Measurements from ENCODE around the gene EFCAB5. TPM values are rescaled to one million over a fixed set of nuclear protein-coding genes. Genes with fewer than 3 reads are reported as not detected.
A peak's percentile ranks its signal among the peaks of the same experiment; 100 is the strongest.
"Not testable (repeated sequence)": the region's sequence is repeated elsewhere in the genome, so short reads cannot be mapped to it uniquely, and the experiment has no call there.

Gene EFCAB5
- total RNA-seq, 1 donor from 2014 or later, result 0.37 TPM

GRCh38 chr17:29945281-29945680, 3.8 kb downstream of the EFCAB5 start:
- no peak for DNase-seq (ENCODE audit: low spot score)
- no peak overlapping the region for H3K4me3 Mint-ChIP-seq (ENCODE audit: unreplicated experiment)
- no peak overlapping the region for H3K27ac Mint-ChIP-seq (ENCODE audit: unreplicated experiment)
- H3K27me3 Mint-ChIP-seq (ENCODE audit: low read depth), result no peaks in the 10 kb centered on the region
- H3K36me3 Mint-ChIP-seq (ENCODE audit: low read depth), result no peaks in the 10 kb centered on the region
- no peaks in the 10 kb centered on the region for H3K9me3 Mint-ChIP-seq (ENCODE audit: low read depth)
- TF ChIP-seq CTCF (IDR thresholded peaks at IDR 0.05), result no peak
- no peaks in the 10 kb centered on the region for H3K4me1 Mint-ChIP-seq (ENCODE audit: low read depth)

- H3K27me3 Mint-ChIP-seq (ENCODE audit: low read depth), result no peaks in the 10 kb centered on the region
- no peaks in the 10 kb centered on the region for H3K9me3 Mint-ChIP-seq (ENCODE audit: low read depth)
- H3K27ac Mint-ChIP-seq (ENCODE audit: unreplicated experiment), result no peak overlapping the region
Observed at GRCh38 chr17:29948448-29949215, 7.2 kb downstream of the EFCAB5 start.

GRCh38 chr17:29949696-29950095, 8.3 kb downstream of the EFCAB5 start:
- DNase-seq (ENCODE audit: low spot score), result no peak
- TF ChIP-seq CTCF (IDR thresholded peaks at IDR 0.05), result no peak
- Mint-ChIP-seq H3K4me3 (ENCODE audit: unreplicated experiment) (no peak overlapping the region), H3K27ac (ENCODE audit: unreplicated experiment) (no peak overlapping the region), H3K27me3 (ENCODE audit: low read depth) (no peaks in the 10 kb centered on the region), H3K36me3 (ENCODE audit: low read depth) (no peaks in the 10 kb centered on the region), H3K4me1 (ENCODE audit: low read depth) (no peaks in the 10 kb centered on the region), H3K9me3 (ENCODE audit: low read depth) (peaks cover 2% of the 10 kb centered on the region)

More at GRCh38 chr17:29948448-29949215, 7.2 kb downstream of the EFCAB5 start:
- TF ChIP-seq CTCF (IDR thresholded peaks at IDR 0.05), result no peak
- no peak overlapping the region for H3K4me3 Mint-ChIP-seq (ENCODE audit: unreplicated experiment)
- H3K4me1 Mint-ChIP-seq (ENCODE audit: low read depth), result no peaks in the 10 kb centered on the region
- H3K36me3 Mint-ChIP-seq (ENCODE audit: low read depth), result no peaks in the 10 kb centered on the region
- DNase-seq (ENCODE audit: low spot score), result no peak

- no peaks in the 10 kb centered on the region for H3K36me3 Mint-ChIP-seq (ENCODE audit: low read depth)
- no peaks in the 10 kb centered on the region for H3K4me1 Mint-ChIP-seq (ENCODE audit: low read depth)
- no peak for DNase-seq (ENCODE audit: low spot score)
- H3K9me3 Mint-ChIP-seq (ENCODE audit: low read depth), result peaks cover 6% of the 10 kb centered on the region
- peak; percentile 35 for TF ChIP-seq CTCF (IDR thresholded peaks at IDR 0.05)
- no peak overlapping the region for H3K4me3 Mint-ChIP-seq (ENCODE audit: unreplicated experiment)
- H3K27ac Mint-ChIP-seq (ENCODE audit: unreplicated experiment), result no peak overlapping the region
- H3K27me3 Mint-ChIP-seq (ENCODE audit: low read depth), result no peaks in the 10 kb centered on the region
Observed at GRCh38 chr17:29954405-29954804, 13.0 kb downstream of the EFCAB5 start.

- TF ChIP-seq CTCF (IDR thresholded peaks at IDR 0.05), result no peak
- Mint-ChIP-seq H3K4me3 (ENCODE audit: unreplicated experiment) (no peak overlapping the region), H3K9me3 (ENCODE audit: low read depth) (peaks cover 6% of the 10 kb centered on the region), H3K27me3 (ENCODE audit: low read depth) (no peaks in the 10 kb centered on the region), H3K4me1 (ENCODE audit: low read depth) (no peaks in the 10 kb centered on the region), H3K36me3 (ENCODE audit: low read depth) (no peaks in the 10 kb centered on the region), H3K27ac (ENCODE audit: unreplicated experiment) (no peak overlapping the region)
- DNase-seq (ENCODE audit: low spot score), result no peak
Observed at GRCh38 chr17:29956225-29956624, 14.8 kb downstream of the EFCAB5 start.

- not testable (repeated sequence) for H3K4me1 Mint-ChIP-seq (ENCODE audit: low read depth); H3K27ac Mint-ChIP-seq (ENCODE audit: unreplicated experiment); H3K4me3 Mint-ChIP-seq (ENCODE audit: unreplicated experiment); DNase-seq (ENCODE audit: low spot score); H3K9me3 Mint-ChIP-seq (ENCODE audit: low read depth); H3K36me3 Mint-ChIP-seq (ENCODE audit: low read depth); H3K27me3 Mint-ChIP-seq (ENCODE audit: low read depth)
Observed at GRCh38 chr17:29957488-29957887, 16.1 kb downstream of the EFCAB5 start.

Measured in chondrocyte (in vitro differentiated cells).